Measurements from ENCODE around the gene CREB3.

- TF ChIP-seq CTCF (IDR thresholded peaks at IDR 0.05 in 4 of 5, conservative IDR thresholded peaks at IDR 0.05 in 1 of 5) (no peak), POLR2A (IDR thresholded peaks at IDR 0.05) (no peak)
Observed at GRCh38 chr9:35776018-35776417, 43.6 kb downstream of the CREB3 start.
